Measurements from ENCODE around the gene CPXM1. TPM values are rescaled to one million over a fixed set of nuclear protein-coding genes. Genes with fewer than 3 reads are reported as not detected.
A peak's percentile ranks its signal among the peaks of the same experiment; 100 is the strongest.

Gene CPXM1
- total and polyA plus RNA-seq, 4 donors: 1.5 to 29.1 (median 4.2) TPM

DNA sequence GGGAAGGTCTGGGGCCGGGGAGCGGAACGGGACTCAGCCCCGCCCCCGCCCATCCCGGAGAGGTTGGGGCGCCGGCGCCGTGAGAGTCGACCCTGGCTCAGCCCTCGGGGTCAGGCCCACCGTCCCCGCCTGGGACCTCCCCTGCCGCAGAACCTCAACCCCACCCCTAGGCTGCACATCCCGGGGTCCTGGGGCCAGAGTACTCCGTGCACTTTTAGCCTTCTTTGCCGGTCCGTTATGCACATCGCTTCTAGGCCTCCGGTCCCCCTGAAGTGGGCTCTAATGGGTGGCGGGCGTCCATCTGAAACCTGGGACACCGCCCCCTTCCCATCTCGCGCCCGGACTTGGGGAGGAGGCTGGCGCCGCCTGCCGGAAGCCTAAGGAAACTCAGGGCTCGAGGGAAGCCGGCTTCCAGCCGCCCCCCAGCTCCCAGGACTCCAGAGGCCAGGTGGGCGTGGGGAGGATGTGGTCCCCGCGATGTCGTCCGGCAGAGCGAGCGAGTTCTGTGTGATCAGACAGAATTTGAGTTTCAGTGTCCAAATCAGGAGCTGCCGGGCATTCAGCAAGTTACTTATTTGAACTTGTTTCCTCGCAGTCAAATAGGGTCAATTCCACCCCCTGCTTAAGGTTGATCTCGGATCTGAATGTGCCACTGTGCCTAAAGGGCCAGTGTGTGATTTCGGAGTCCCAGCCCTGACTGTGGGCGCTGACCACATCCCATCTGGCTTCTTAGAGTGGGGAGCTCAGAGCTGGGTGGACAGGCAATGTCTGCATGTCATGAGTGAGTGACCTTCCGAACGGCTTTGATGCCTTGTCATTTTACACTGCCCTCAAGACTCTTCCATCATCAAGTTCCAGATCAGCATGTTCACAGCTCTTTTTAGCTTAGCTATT lies 47.6 kb downstream of the CPXM1 start:
- WGBS, 2 donors: 6 to 9% methylated on average over 45 to 47 of the region's 47 CpGs
- Histone ChIP-seq H3K27ac (ENCODE audit: low read depth in 1 of 2, low read length in 1 of 2) (no peak overlapping the region), H3K36me3 (ENCODE audit: control insufficient read depth in 4 of 4, insufficient read depth in 4 of 4, low read length in 4 of 4) (no peaks in the 10 kb centered on the region), H3K9me3 (ENCODE audit: control insufficient read depth in 4 of 4, insufficient read depth in 3 of 4, low read length in 3 of 4) (no peaks in the 10 kb centered on the region), H3K27me3 (ENCODE audit: control insufficient read depth in 3 of 3, insufficient read depth in 3 of 3, low read length in 2 of 3) (peaks cover 0 to 65% (median 29%) of the 10 kb centered on the region in 3 donors), H3K4me1 (ENCODE audit: control insufficient read depth in 5 of 5, insufficient read depth in 5 of 5, low read length in 5 of 5) (peaks cover 0 to 16% (median 14%) of the 10 kb centered on the region in 5 donors), H3K9ac (ENCODE audit: insufficient read depth in 1 of 2, low read length in 2 of 2) (no peak overlapping the region), H3K4me3 (peak overlapping the region; percentile 18)
- DNase-seq (peak; percentile 42 to 51 (median 48)), ATAC-seq (ENCODE audit: insufficient read depth, low FRiP score) (no peak)
- TF ChIP-seq CTCF (IDR thresholded peaks at IDR 0.05; ENCODE audit: control extremely low read depth, extremely low read depth): no peak

DNA sequence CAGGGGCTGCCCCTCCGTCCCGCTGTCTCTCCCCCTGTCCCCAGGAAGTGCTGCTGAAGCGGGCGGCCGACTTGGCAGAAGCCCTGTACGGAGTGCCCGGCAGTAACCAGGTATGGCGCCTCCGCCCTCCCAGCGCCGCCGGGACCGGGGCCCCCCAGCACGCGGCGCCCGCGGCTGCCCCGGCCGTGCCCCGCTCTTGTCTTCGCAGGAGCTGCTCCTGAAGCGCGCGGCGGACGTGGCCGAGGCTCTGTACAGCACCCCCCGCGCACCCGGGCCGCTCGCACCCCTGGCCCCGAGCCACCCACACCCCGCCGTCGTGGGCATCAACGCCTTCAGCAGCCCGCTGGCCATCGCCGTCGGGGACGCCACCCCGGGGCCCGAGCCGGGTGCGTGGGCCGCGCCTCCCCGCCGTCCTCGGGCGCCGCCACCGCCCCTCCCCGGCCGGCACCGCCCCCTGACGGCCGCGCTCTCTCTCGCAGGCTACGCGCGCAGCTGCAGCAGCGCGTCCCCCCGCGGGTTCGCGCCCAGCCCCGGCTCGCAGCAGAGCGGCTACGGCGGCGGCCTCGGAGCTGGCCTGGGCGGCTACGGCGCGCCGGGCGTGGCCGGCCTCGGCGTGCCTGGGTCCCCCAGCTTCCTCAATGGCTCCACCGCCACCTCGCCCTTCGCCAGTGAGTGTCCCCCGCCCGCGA lies 48.4 kb downstream of the CPXM1 start:
- Histone ChIP-seq H3K9ac (ENCODE audit: insufficient read depth in 1 of 2, low read length in 2 of 2) (no peak overlapping the region), H3K27ac (ENCODE audit: low read depth in 1 of 2, low read length in 1 of 2) (no peak overlapping the region), H3K9me3 (ENCODE audit: control insufficient read depth in 4 of 4, insufficient read depth in 3 of 4, low read length in 3 of 4) (no peaks in the 10 kb centered on the region), H3K27me3 (ENCODE audit: control insufficient read depth in 3 of 3, insufficient read depth in 3 of 3, low read length in 2 of 3) (peaks cover 0 to 66% (median 32%) of the 10 kb centered on the region in 3 donors), H3K36me3 (ENCODE audit: control insufficient read depth in 4 of 4, insufficient read depth in 4 of 4, low read length in 4 of 4) (no peaks in the 10 kb centered on the region), H3K4me1 (ENCODE audit: control insufficient read depth in 5 of 5, insufficient read depth in 5 of 5, low read length in 5 of 5) (peaks cover 0 to 16% (median 14%) of the 10 kb centered on the region in 5 donors), H3K4me3 (peak overlapping the region; percentile 18)
- DNase-seq: peak in 2 of 3 donors; percentile 4 to 35
- peak; percentile 45 for ATAC-seq (ENCODE audit: insufficient read depth, low FRiP score)
- TF ChIP-seq CTCF (IDR thresholded peaks at IDR 0.05; ENCODE audit: control extremely low read depth, extremely low read depth): no peak
- 0 to 1% methylated on average over 67 to 93 of the region's 93 CpGs for WGBS, 2 donors

GRCh38 chr20:2751347-2751877 lies 49.0 kb downstream of the CPXM1 start:
- ATAC-seq (ENCODE audit: insufficient read depth, low FRiP score): no peak
- peak in 2 of 3 donors; percentile 32 to 42 for DNase-seq
- no peaks in the 10 kb centered on the region for H3K9me3 ChIP-seq (ENCODE audit: control insufficient read depth in 4 of 4, insufficient read depth in 3 of 4, low read length in 3 of 4)
- no peak overlapping the region for H3K27ac ChIP-seq (ENCODE audit: low read depth in 1 of 2, low read length in 1 of 2)
- peaks cover 0 to 16% (median 14%) of the 10 kb centered on the region in 5 donors for H3K4me1 ChIP-seq (ENCODE audit: control insufficient read depth in 5 of 5, insufficient read depth in 5 of 5, low read length in 5 of 5)
- H3K9ac ChIP-seq (ENCODE audit: insufficient read depth in 1 of 2, low read length in 2 of 2): no peak overlapping the region
- no peaks in the 10 kb centered on the region for H3K36me3 ChIP-seq (ENCODE audit: control insufficient read depth in 4 of 4, insufficient read depth in 4 of 4, low read length in 4 of 4)
- WGBS, 2 donors: 1% methylated on average over 26 of the region's 26 CpGs
- TF ChIP-seq CTCF (IDR thresholded peaks at IDR 0.05; ENCODE audit: control extremely low read depth, extremely low read depth): no peak
- H3K4me3 ChIP-seq: no peak overlapping the region
- peaks cover 0 to 72% (median 32%) of the 10 kb centered on the region in 3 donors for H3K27me3 ChIP-seq (ENCODE audit: control insufficient read depth in 3 of 3, insufficient read depth in 3 of 3, low read length in 2 of 3)

Measured in lung (tissue), 12 donors.